ENCODE results near the gene PTBP2.

- TF ChIP-seq, protein P1, sequence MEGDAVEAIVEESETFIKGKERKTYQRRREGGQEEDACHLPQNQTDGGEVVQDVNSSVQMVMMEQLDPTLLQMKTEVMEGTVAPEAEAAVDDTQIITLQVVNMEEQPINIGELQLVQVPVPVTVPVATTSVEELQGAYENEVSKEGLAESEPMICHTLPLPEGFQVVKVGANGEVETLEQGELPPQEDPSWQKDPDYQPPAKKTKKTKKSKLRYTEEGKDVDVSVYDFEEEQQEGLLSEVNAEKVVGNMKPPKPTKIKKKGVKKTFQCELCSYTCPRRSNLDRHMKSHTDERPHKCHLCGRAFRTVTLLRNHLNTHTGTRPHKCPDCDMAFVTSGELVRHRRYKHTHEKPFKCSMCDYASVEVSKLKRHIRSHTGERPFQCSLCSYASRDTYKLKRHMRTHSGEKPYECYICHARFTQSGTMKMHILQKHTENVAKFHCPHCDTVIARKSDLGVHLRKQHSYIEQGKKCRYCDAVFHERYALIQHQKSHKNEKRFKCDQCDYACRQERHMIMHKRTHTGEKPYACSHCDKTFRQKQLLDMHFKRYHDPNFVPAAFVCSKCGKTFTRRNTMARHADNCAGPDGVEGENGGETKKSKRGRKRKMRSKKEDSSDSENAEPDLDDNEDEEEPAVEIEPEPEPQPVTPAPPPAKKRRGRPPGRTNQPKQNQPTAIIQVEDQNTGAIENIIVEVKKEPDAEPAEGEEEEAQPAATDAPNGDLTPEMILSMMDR (IDR thresholded peaks at IDR 0.05): no peak
- no peak for TF ChIP-seq POLR2A (IDR thresholded peaks at IDR 0.05)
- no peak for TF ChIP-seq POLR2AphosphoS5 (IDR thresholded peaks at IDR 0.05)
- no peak for TF ChIP-seq EP300 (IDR thresholded peaks at IDR 0.05)
Measured at GRCh38 chr1:96843196-96843595, 121.6 kb downstream of the PTBP2 start.

All from gastroesophageal sphincter (tissue), 3 donors.